ENCODE data around the gene ATP8A2. TPM values are rescaled to one million over a fixed set of nuclear protein-coding genes. Genes with fewer than 3 reads are reported as not detected.

Gene ATP8A2
- total and polyA plus RNA-seq, 2 of the 4 experiments (the other 2 are of a cell fraction): 0.02 to 0.18 TPM

DNA sequence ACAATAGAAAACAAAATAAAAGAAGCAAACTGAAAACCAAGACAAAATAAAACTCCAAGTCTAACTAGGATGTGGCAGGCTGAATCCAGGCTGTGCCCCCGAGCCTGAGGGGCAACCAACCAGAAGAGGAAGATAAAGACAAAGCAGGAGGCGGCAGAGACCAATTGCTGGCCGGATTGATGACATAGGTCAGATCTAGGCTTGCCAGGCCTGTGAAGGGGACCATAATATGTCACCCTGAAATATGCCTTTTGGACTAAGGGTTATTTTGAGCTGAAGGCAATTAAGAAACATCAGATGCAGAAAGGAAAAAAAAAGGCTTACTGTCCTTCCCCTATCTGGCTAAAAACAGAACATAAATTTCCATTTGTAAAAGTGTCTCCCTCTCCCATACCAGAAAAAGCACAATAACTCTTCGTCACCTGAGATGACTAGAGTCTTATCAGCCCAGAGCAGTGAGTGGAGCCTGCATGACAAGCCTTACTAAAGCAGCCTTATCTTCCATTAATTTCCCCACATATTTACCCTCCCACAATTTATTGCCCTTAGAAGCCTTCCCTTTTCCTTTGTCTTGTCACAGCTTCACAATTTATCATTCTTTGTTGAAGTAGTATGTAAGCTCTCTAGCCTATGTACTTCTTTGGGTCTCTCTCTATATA is 22.8 kb downstream of the ATP8A2 start:
- Histone ChIP-seq H3K36me3 (ENCODE audit: control insufficient read depth, insufficient read depth, low read length) (no peaks in the 10 kb centered on the region), H3K27ac (ENCODE audit: insufficient read depth, low read length) (no peak overlapping the region), H2BK15ac (ENCODE audit: low read depth, low read length) (no peak overlapping the region), H4K20me1 (ENCODE audit: insufficient read depth, low read length) (no peaks in the 10 kb centered on the region), H3K9me1 (ENCODE audit: insufficient read depth, low read length) (no peaks in the 10 kb centered on the region), H2AK9ac (replicated peaks; ENCODE audit: low read depth, low read length, poor library complexity) (no peak overlapping the region), H3K4me3 (ENCODE audit: insufficient read depth, low read depth, low read length) (no peak overlapping the region), H4K91ac (ENCODE audit: insufficient read depth, low read depth, low read length) (no peak overlapping the region), H2BK5ac (ENCODE audit: low read depth, low read length, poor library complexity, severe bottlenecking) (no peak overlapping the region), H3K4ac (ENCODE audit: low read depth, low read length) (no peak overlapping the region), H3K4me2 (ENCODE audit: low read depth, low read length) (no peak overlapping the region), H4K8ac (ENCODE audit: low read depth in 2 of 2, low read length in 2 of 2) (no peak overlapping the region), H3K79me1 (ENCODE audit: low read depth in 1 of 2, low read length in 2 of 2) (no peaks in the 10 kb centered on the region), H4K5ac (ENCODE audit: low read depth, low read length) (no peak overlapping the region), H3K56ac (ENCODE audit: extremely low read depth, insufficient read depth, low read length) (no peak overlapping the region), H3K9me3 (ENCODE audit: control insufficient read depth, insufficient read depth, low read length) (no peaks in the 10 kb centered on the region), H2BK120ac (ENCODE audit: low read depth, low read length) (no peak overlapping the region), H2BK20ac (ENCODE audit: low read depth, low read length) (no peak overlapping the region), H3K9ac (ENCODE audit: low read depth, low read length) (no peak overlapping the region), H2AFZ (replicated peaks; ENCODE audit: low read length, poor library complexity) (no peak overlapping the region), H3K14ac (replicated peaks; ENCODE audit: low read depth, low read length) (no peak overlapping the region), H2AK5ac (ENCODE audit: low read depth, low read length) (no peak overlapping the region), H3K23ac (ENCODE audit: low read depth, low read length) (no peak overlapping the region), H3K18ac (ENCODE audit: low read depth, low read length) (no peak overlapping the region), H3K4me1 (ENCODE audit: control insufficient read depth, insufficient read depth, low read length) (no peaks in the 10 kb centered on the region), H3K27me3 (ENCODE audit: control insufficient read depth, insufficient read depth, low read length) (no peaks in the 10 kb centered on the region)
- ChIA-PET CTCF (interaction anchor here (0.7 kb wide), 1 partner anchor 46 kb away, joined by 3 read pairs; no protein-coding TSS in a partner anchor), POLR2A (ENCODE audit: unreplicated experiment) (no interaction called here)
- intact Hi-C loops (cut with micrococcal nuclease) (no loop called here), in situ Hi-C loops (cut with MboI; ENCODE audit: low sequenced_read_pairs) (loop anchor here (25.0 kb wide), 1 partner anchor 307 kb away; the partner anchor contains the start of gene PABPC3), dilution Hi-C loops (cut with HindIII; ENCODE audit: low sequenced_read_pairs, unreplicated experiment) (no loop called here)
- TF ChIP-seq, protein P1, sequence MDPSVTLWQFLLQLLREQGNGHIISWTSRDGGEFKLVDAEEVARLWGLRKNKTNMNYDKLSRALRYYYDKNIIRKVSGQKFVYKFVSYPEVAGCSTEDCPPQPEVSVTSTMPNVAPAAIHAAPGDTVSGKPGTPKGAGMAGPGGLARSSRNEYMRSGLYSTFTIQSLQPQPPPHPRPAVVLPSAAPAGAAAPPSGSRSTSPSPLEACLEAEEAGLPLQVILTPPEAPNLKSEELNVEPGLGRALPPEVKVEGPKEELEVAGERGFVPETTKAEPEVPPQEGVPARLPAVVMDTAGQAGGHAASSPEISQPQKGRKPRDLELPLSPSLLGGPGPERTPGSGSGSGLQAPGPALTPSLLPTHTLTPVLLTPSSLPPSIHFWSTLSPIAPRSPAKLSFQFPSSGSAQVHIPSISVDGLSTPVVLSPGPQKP (IDR thresholded peaks at IDR 0.05; ENCODE audit: borderline replicate concordance, low read depth, low read length): no peak
- no peak for TF ChIP-seq SMC3 (IDR thresholded peaks at IDR 0.05; ENCODE audit: low read depth, low read length)
- no peak for TF ChIP-seq CHD1 (IDR thresholded peaks at IDR 0.05; ENCODE audit: low read depth, low read length)
- no peak for TF ChIP-seq MAZ (IDR thresholded peaks at IDR 0.05; ENCODE audit: borderline replicate concordance, low read depth, low read length)
- TF ChIP-seq NFE2L2 (IDR thresholded peaks at IDR 0.05; ENCODE audit: low read depth, low read length): no peak
- TF ChIP-seq MAFK (IDR thresholded peaks at IDR 0.05; ENCODE audit: low read depth, low read length): no peak
- no peak for TF ChIP-seq CEBPB (IDR thresholded peaks at IDR 0.05; ENCODE audit: low read depth, low read length)
- TF ChIP-seq, protein P2, sequence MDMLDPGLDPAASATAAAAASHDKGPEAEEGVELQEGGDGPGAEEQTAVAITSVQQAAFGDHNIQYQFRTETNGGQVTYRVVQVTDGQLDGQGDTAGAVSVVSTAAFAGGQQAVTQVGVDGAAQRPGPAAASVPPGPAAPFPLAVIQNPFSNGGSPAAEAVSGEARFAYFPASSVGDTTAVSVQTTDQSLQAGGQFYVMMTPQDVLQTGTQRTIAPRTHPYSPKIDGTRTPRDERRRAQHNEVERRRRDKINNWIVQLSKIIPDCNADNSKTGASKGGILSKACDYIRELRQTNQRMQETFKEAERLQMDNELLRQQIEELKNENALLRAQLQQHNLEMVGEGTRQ (IDR thresholded peaks at IDR 0.05; ENCODE audit: low read depth, low read length): no peak
- no peak for TF ChIP-seq POLR2A (IDR thresholded peaks at IDR 0.05; ENCODE audit: low read depth, low read length)
- TF ChIP-seq MXI1 (IDR thresholded peaks at IDR 0.05; ENCODE audit: borderline replicate concordance, low read depth, low read length): no peak
- TF ChIP-seq, protein P3, sequence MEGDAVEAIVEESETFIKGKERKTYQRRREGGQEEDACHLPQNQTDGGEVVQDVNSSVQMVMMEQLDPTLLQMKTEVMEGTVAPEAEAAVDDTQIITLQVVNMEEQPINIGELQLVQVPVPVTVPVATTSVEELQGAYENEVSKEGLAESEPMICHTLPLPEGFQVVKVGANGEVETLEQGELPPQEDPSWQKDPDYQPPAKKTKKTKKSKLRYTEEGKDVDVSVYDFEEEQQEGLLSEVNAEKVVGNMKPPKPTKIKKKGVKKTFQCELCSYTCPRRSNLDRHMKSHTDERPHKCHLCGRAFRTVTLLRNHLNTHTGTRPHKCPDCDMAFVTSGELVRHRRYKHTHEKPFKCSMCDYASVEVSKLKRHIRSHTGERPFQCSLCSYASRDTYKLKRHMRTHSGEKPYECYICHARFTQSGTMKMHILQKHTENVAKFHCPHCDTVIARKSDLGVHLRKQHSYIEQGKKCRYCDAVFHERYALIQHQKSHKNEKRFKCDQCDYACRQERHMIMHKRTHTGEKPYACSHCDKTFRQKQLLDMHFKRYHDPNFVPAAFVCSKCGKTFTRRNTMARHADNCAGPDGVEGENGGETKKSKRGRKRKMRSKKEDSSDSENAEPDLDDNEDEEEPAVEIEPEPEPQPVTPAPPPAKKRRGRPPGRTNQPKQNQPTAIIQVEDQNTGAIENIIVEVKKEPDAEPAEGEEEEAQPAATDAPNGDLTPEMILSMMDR (conservative IDR thresholded peaks at IDR 0.05; ENCODE audit: low read depth, low read length): no peak
- TF ChIP-seq RFX5 (IDR thresholded peaks at IDR 0.05; ENCODE audit: low read depth, low read length): no peak
- no TSS peak for BruUV-seq (replicated peaks)
- DNase-seq (no peak), ATAC-seq (ENCODE audit: low read depth) (no peak)
- WGBS, 2 experiments (ENCODE audit: extremely low coverage in 2 of 2, insufficient read length in 1 of 2): no CpG with 5 or more reads among the region's 4 CpGs
